ENCODE data around the gene ENDOV.

Gene ENDOV

GRCh38 chr17:80416940-80417293 lies 1.9 kb downstream of the ENDOV start:
- no peak for DNase-seq

GRCh38 chr17:80418589-80418988 lies 3.6 kb downstream of the ENDOV start:
- no peak for DNase-seq

GRCh38 chr17:80419255-80419654 lies 4.3 kb downstream of the ENDOV start:
- no peak for DNase-seq

- DNase-seq, result no peak
These were observed 6.6 kb downstream of the ENDOV start for GRCh38 chr17:80421381-80422090.

GRCh38 chr17:80422276-80422675 lies 7.3 kb downstream of the ENDOV start:
- no peak for DNase-seq

DNA sequence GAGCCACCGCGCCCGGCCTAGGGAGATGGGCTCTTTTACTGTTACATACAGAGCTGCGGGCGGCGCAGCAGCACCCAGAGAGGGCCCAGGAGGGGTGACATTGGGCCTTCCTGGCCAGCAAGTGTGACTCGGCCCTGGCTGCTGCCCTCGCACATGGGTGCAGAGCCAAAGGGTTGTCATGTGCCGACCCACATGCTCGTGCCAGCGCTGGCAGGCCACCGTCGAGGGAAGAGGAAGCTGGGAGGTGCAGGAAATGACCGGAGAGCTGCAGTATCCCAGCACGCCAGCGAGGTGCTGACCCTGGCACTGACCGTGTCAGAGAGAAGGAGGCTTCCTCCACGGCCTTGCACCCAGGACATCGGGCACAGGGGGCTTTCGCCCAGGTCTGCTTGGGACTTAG lies 8.0 kb downstream of the ENDOV start:
- DNase-seq, result no peak

DNA sequence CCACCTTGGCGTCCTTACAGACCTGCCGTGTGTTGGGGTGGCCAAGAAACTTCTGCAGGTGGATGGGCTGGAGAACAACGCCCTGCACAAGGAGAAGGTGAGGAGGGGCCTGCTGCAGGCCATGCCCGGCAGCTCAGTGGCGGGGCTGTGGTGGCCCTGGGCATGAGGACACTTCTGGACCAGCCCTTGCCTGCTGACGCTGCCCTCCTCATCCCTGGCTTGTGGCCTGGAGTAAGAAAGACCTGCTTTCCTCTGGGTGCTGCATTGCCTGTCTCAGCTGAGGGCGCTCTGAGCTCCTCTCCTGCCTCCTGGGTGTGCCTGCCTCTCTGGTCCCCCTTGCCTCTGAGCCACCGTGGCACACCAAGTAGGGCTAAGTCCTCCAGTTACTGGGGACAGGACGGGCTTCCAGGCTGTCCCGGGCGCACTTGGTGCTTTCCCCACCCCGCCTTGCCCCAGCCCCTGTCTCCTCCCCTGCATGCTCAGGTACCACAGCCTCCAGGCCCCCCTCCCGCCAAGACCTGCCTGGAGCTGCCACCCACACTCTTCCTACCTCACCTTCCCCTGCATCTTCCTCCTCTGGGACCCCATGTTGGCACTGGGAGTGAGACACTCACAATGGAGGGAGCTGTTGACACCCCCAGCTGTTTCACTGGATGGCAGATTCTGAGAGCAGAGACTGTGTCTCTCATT lies 8.7 kb downstream of the ENDOV start:
- DNase-seq, result no peak

DNA sequence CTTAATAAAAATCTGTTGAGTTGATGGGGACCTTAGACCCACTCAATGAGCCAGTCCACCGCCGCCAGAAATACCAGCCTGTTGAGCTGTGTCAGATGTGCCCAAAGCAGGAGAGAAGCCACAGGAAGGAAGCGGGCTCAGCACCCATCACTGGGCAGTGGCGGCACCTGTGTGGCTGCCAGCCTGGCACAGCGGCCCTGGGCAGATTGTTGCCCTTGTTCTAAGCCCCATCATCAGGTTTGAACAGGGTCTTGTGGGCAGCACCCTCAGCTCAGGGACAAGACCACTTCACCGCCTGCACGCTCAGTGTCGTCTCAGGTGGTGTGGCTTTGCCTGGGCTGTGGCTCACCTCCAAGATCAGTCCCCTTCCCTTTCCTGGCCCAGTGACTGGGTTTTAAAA lies 9.3 kb downstream of the ENDOV start:
- DNase-seq, result no peak

GRCh38 chr17:80424878-80425765 lies 10.2 kb downstream of the ENDOV start:
- DNase-seq, result no peak

DNA sequence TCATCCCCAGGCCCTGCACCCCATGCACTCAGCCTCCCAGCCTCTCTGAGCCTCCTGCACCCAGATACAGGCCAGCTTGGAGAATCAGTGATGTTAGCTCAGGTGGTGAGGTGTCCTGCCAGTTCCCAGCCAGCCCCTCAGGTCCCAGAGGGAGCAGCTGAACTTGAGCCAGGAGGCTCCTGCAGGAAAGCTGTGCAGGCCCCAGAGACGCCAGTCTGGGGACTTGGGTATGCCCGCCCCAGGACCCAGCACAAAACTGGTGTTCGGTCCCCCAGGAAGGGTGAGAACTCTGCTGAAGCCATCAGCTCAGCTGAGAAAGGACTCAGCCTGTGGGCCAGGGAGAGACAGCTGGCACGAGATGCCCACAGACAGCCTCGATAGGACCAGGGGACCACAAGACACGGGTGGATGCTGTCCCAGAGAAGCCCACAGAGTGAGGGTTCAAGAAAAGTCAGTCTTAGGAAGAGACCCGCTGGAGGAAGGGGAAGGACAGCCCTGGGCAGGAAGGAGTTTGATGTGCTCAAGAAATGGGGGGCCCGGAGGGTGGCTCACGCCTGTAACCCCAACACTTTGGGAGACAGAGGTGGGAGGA lies 11.0 kb downstream of the ENDOV start:
- no peak for DNase-seq

DNA sequence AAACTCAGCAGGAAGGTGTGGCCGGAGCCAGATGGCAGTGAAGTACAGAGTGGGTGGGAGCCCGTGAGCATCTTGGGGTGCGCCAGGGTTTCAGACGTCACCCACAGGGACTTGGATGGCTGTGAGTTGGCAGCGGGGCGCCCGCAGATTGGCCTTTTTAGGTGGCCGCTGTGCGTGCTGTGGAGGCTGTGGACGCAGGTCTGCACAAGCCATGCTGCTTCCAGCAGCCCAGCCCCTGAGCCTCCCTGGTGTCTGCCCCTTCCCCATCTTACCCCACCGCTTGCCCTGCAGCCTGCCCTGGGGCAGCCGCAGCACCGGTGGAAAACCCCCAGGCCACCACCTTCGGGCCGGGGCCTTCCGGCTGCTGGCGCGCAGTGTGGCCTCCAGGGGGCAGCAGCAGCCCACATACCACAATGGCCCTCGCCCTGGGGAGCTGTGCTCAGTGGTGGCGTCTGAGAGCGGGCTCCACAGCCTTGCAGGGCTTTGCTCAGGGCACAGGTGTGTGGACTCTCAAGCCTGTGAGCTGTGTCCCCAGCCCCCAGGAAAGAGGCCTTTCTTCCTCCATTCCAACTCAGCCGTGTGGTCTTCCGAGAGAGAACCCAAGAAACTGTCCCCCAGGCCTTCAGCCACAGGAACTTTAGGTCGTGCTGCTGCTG lies 11.8 kb downstream of the ENDOV start:
- peak; percentile 23 for DNase-seq

GRCh38 chr17:80427366-80428282 lies 12.7 kb downstream of the ENDOV start:
- no peak for DNase-seq

- no peak for DNase-seq
These were observed 13.4 kb downstream of the ENDOV start for GRCh38 chr17:80428363-80428762.

DNA sequence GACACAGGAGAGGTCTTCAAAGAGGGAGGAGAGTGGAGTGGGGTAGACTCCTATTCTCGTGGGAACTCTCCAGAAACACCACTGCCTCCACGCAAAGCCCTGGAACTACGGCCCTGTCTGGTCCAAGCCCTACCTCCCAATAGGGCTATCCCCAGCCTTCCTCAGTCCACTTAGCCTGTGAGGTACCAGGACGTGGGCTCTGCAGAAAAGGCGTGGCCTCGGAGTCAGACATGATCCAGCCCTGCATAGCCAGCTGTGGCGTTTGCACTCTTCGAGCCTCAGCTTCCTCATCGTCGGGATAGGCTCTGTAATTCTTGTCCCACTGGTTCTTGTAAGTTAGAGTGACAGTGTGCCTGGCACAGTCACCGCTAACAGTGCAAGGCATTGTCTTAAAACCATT lies 13.8 kb downstream of the ENDOV start:
- no peak for DNase-seq

GRCh38 chr17:80429356-80430275 lies 14.6 kb downstream of the ENDOV start:
- no peak for DNase-seq

GRCh38 chr17:80430446-80431245 lies 15.7 kb downstream of the ENDOV start:
- no peak for DNase-seq

GRCh38 chr17:80431246-80432195 lies 16.6 kb downstream of the ENDOV start:
- DNase-seq, result no peak

- no peak for DNase-seq
These were observed 17.5 kb downstream of the ENDOV start for GRCh38 chr17:80432350-80432955.

Measured in DMS153 (cell line).